IPS-18a (cell line): ENCODE results near the gene AKR1B15.
"Not testable (repeated sequence)": the region's sequence is repeated elsewhere in the genome, so short reads cannot be mapped to it uniquely, and the experiment has no call there.

Experiments
- H3K27ac ChIP-seq: one replicate; pipeline ENCODE4 v1.5.1; 2013; ENCODE audit warnings: low read length
- H3K27me3 ChIP-seq: one replicate; pipeline ENCODE4 v1.6.1; 2013; ENCODE audit warnings: mild to moderate bottlenecking, low read length; ENCODE audit not compliant: control insufficient read depth, insufficient read depth
- H3K36me3 ChIP-seq: one replicate; pipeline ENCODE4 v1.6.1; 2013; ENCODE audit warnings: low read depth, low read length; ENCODE audit not compliant: control insufficient read depth
- H3K4me1 ChIP-seq: one replicate; pipeline ENCODE4 v1.6.1; 2013; ENCODE audit warnings: low read depth, low read length; ENCODE audit not compliant: control insufficient read depth
- H3K4me3 ChIP-seq: one replicate; pipeline ENCODE4 v1.5.1; 2013; ENCODE audit warnings: low read length
- H3K9ac ChIP-seq: one replicate; pipeline ENCODE4 v1.6.1; 2013; ENCODE audit warnings: mild to moderate bottlenecking, low read length, moderate library complexity
- H3K9me3 ChIP-seq: one replicate; pipeline ENCODE4 v1.6.1; 2013; ENCODE audit warnings: low read depth, low read length; ENCODE audit not compliant: control insufficient read depth

The AKR1B15 gene

GRCh38 chr7:134567368-134567767, 18.5 kb downstream of the AKR1B15 start:
- H3K4me3 ChIP-seq, result no peak overlapping the region
- H3K36me3 ChIP-seq, result no peaks in the 10 kb centered on the region
- H3K9me3 ChIP-seq, result peaks cover 10% of the 10 kb centered on the region
- no peak overlapping the region for H3K27ac ChIP-seq
- no peak overlapping the region for H3K9ac ChIP-seq
- H3K4me1 ChIP-seq, result no peaks in the 10 kb centered on the region
- no peaks in the 10 kb centered on the region for H3K27me3 ChIP-seq

- H3K27ac ChIP-seq, H3K9ac ChIP-seq, H3K4me3 ChIP-seq, H3K36me3 ChIP-seq, H3K27me3 ChIP-seq, H3K4me1 ChIP-seq, H3K9me3 ChIP-seq: not testable (repeated sequence)
Observed at GRCh38 chr7:134569962-134570361, 21.1 kb downstream of the AKR1B15 start.

DNA sequence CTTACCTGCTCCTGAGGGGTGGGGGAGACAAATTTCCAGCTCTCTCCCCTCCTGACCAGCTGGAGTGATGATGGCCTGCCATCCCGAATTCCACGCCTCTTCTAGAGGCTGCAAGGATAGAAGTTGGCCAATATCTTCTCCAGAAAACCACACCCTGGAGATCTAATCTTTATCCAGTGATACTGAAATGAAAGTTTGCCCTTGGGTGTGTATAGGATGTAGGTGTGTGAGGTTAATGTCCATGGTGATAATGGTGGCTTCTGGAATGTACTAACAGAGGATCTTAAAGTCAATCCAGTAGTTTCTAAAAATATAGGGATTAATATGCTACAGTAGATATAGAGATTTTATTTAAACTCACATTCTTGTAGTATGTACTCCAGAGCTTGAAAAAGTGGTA, 22.2 kb downstream of the AKR1B15 start:
- Histone ChIP-seq H3K4me3 (no peak overlapping the region), H3K36me3 (no peaks in the 10 kb centered on the region), H3K9me3 (peaks cover 10% of the 10 kb centered on the region), H3K9ac (no peak overlapping the region), H3K4me1 (no peaks in the 10 kb centered on the region), H3K27me3 (no peaks in the 10 kb centered on the region), H3K27ac (no peak overlapping the region)

GRCh38 chr7:134571746-134572461, 23.0 kb downstream of the AKR1B15 start:
- no peak overlapping the region for H3K4me3 ChIP-seq
- H3K27me3 ChIP-seq, result no peaks in the 10 kb centered on the region
- H3K36me3 ChIP-seq, result no peaks in the 10 kb centered on the region
- H3K9ac ChIP-seq, result no peak overlapping the region
- peaks cover 10% of the 10 kb centered on the region for H3K9me3 ChIP-seq
- no peak overlapping the region for H3K27ac ChIP-seq
- H3K4me1 ChIP-seq, result no peaks in the 10 kb centered on the region

DNA sequence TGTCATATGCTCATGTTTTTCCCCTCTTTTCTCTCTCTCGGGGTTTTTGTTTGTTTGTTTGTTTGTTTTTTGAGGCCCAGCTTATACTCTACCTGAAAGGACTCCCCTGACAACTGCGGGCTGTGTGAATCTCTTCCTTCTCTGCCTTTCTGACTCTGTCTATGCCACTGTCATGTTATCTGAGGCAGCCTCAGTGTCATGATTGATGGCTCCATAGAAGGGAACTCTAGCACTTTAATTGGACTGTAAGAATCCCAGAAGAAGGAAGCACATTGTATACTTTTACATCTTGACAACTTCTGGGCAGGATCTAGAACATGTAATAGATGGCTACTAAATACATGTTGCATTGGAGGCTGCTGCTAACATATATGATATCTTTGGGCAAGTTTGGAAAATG, 25.4 kb downstream of the AKR1B15 start:
- Histone ChIP-seq H3K9me3 (peaks cover 10% of the 10 kb centered on the region), H3K27me3 (no peaks in the 10 kb centered on the region), H3K4me1 (no peaks in the 10 kb centered on the region), H3K9ac (no peak overlapping the region), H3K4me3 (no peak overlapping the region), H3K27ac (no peak overlapping the region), H3K36me3 (no peaks in the 10 kb centered on the region)

DNA sequence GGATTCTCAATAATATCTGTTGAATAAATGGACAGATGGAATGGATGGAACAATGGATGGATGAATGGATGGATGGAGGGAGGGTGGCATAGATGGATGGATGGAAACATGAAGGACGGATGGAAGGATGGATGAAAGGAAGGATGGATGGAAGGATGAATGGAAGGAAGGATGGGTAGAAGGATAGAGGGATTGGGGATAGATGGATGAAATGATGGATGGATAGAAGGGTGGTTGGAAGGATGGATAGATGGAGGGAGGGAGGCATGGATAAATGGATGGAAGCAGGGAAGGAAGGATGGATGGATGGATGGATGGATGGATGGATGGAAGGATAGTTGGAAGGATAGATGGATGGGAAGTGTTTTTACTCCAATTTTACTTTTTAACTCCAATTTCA, 35.4 kb downstream of the AKR1B15 start:
- Histone ChIP-seq H3K4me1 (no peaks in the 10 kb centered on the region), H3K36me3 (no peaks in the 10 kb centered on the region), H3K4me3 (no peak overlapping the region), H3K27me3 (no peaks in the 10 kb centered on the region), H3K9me3 (no peaks in the 10 kb centered on the region), H3K27ac (no peak overlapping the region), H3K9ac (no peak overlapping the region)

- Histone ChIP-seq H3K4me3 (no peak overlapping the region), H3K27me3 (no peaks in the 10 kb centered on the region), H3K9ac (no peak overlapping the region), H3K27ac (no peak overlapping the region), H3K4me1 (no peaks in the 10 kb centered on the region), H3K36me3 (no peaks in the 10 kb centered on the region), H3K9me3 (no peaks in the 10 kb centered on the region)
Observed at GRCh38 chr7:134585897-134586296, 37.0 kb downstream of the AKR1B15 start.

GRCh38 chr7:134587750-134588149, 38.8 kb downstream of the AKR1B15 start:
- H3K27ac ChIP-seq, result no peak overlapping the region
- H3K36me3 ChIP-seq, result no peaks in the 10 kb centered on the region
- no peaks in the 10 kb centered on the region for H3K4me1 ChIP-seq
- H3K27me3 ChIP-seq, result no peaks in the 10 kb centered on the region
- H3K9ac ChIP-seq, result no peak overlapping the region
- H3K9me3 ChIP-seq, result no peaks in the 10 kb centered on the region
- H3K4me3 ChIP-seq, result no peak overlapping the region

GRCh38 chr7:134589491-134589941, 40.6 kb downstream of the AKR1B15 start:
- Histone ChIP-seq H3K27ac (no peak overlapping the region), H3K9ac (no peak overlapping the region), H3K9me3 (no peaks in the 10 kb centered on the region), H3K4me1 (no peaks in the 10 kb centered on the region), H3K27me3 (no peaks in the 10 kb centered on the region), H3K4me3 (no peak overlapping the region), H3K36me3 (no peaks in the 10 kb centered on the region)

GRCh38 chr7:134593530-134594392, 44.9 kb downstream of the AKR1B15 start:
- Histone ChIP-seq H3K36me3 (no peaks in the 10 kb centered on the region), H3K4me3 (no peak overlapping the region), H3K4me1 (no peaks in the 10 kb centered on the region), H3K9me3 (no peaks in the 10 kb centered on the region), H3K27me3 (no peaks in the 10 kb centered on the region), H3K9ac (no peak overlapping the region), H3K27ac (no peak overlapping the region)

GRCh38 chr7:134594877-134595276, 46.0 kb downstream of the AKR1B15 start:
- H3K27me3 ChIP-seq, result no peaks in the 10 kb centered on the region
- no peaks in the 10 kb centered on the region for H3K4me1 ChIP-seq
- H3K4me3 ChIP-seq, result no peak overlapping the region
- no peak overlapping the region for H3K27ac ChIP-seq
- H3K9ac ChIP-seq, result no peak overlapping the region
- H3K36me3 ChIP-seq, result no peaks in the 10 kb centered on the region
- no peaks in the 10 kb centered on the region for H3K9me3 ChIP-seq

- Histone ChIP-seq H3K9me3 (no peaks in the 10 kb centered on the region), H3K4me1 (no peaks in the 10 kb centered on the region), H3K4me3 (no peak overlapping the region), H3K27ac (no peak overlapping the region), H3K27me3 (no peaks in the 10 kb centered on the region), H3K9ac (no peak overlapping the region), H3K36me3 (no peaks in the 10 kb centered on the region)
Observed at GRCh38 chr7:134599371-134599770, 50.5 kb downstream of the AKR1B15 start.
